GM18861 (cell line): ENCODE measurements around the gene ERAP2.

Source experiments
- ATAC-seq: cut with Tn5 transposase; IDR thresholded peaks from one replicate; pipeline ENCODE4 v1.9.1; 2021; ENCODE audit not compliant: unreplicated experiment

ERAP2 gene

GRCh38 chr5:96958977-96959376, 82.7 kb downstream of the ERAP2 start:
- no peak for ATAC-seq

- peak; percentile 49 for ATAC-seq
These were observed 84.8 kb downstream of the ERAP2 start for GRCh38 chr5:96961053-96961452.

GRCh38 chr5:96962540-96962991, 86.3 kb downstream of the ERAP2 start:
- no peak for ATAC-seq

- peak; percentile 55 for ATAC-seq
These were observed 87.0 kb downstream of the ERAP2 start for GRCh38 chr5:96963267-96963666.

- ATAC-seq, result no peak
These were observed 90.5 kb downstream of the ERAP2 start for GRCh38 chr5:96966801-96967200.

- no peak for ATAC-seq
These were observed 91.1 kb downstream of the ERAP2 start for GRCh38 chr5:96967400-96967799.

- no peak for ATAC-seq
These were observed 91.8 kb downstream of the ERAP2 start for GRCh38 chr5:96968074-96968473.

GRCh38 chr5:96968614-96969013, 92.3 kb downstream of the ERAP2 start:
- no peak for ATAC-seq
